GM23338 (cell line): ENCODE results near the gene RNF215.

Experiments used
- CREB1 ChIP-seq: fragments of 250-450 bp; sonication (Bioruptor Pico); IDR thresholded peaks from 2 replicates; pipeline ENCODE4 v1.5.0; 2020; ENCODE audit warnings: low read depth, mild to moderate bottlenecking, moderate library complexity
- TF ChIP-seq, protein P1 (sequence below), 2 experiments: fragments of 200-600 bp in 1 of 2; sonication (generic) in 1 of 2; conservative IDR thresholded peaks; 2 replicates each; pipeline versions ENCODE4 v1.5.1 to v1.6.1; 2016 to 2017; ENCODE audit warnings: antibody characterized with exemption in 2 of 2, low read depth in 2 of 2, mild to moderate bottlenecking in 2 of 2, moderate library complexity in 1 of 2

DNA sequence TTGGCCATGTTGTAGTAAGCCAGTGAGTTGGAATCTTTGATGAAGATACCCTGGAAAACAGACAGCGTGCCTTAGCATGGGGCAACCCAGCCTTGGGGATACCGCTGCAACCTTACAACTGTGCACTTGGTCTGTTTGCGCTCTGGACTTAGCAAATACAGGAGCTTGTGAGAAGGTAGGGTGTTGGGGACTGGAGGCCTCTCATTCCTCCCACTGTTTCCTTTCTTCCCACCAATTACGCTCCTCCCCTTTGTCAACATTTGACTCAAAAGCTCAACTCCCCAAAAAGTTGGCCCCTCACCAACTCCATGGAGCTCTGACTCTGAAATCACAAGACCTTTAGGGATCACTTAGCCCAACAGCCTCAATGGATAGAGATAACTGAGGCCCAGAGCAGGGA is 52.6 kb downstream of the RNF215 start:
- TF ChIP-seq CREB1 (CRISPR knock-in tag), result no peak
- TF ChIP-seq, protein P1, sequence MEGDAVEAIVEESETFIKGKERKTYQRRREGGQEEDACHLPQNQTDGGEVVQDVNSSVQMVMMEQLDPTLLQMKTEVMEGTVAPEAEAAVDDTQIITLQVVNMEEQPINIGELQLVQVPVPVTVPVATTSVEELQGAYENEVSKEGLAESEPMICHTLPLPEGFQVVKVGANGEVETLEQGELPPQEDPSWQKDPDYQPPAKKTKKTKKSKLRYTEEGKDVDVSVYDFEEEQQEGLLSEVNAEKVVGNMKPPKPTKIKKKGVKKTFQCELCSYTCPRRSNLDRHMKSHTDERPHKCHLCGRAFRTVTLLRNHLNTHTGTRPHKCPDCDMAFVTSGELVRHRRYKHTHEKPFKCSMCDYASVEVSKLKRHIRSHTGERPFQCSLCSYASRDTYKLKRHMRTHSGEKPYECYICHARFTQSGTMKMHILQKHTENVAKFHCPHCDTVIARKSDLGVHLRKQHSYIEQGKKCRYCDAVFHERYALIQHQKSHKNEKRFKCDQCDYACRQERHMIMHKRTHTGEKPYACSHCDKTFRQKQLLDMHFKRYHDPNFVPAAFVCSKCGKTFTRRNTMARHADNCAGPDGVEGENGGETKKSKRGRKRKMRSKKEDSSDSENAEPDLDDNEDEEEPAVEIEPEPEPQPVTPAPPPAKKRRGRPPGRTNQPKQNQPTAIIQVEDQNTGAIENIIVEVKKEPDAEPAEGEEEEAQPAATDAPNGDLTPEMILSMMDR (conservative IDR thresholded peaks at IDR 0.05; ENCODE audit: low read depth in 2 of 2), result no peak
